Gastrocnemius medialis (tissue), 4 donors: ENCODE measurements around the gene OR10G2.

Source experiments
- POLR2A ChIP-seq, 2 donors: fragments of 450-650 bp; IDR thresholded peaks; one replicate each; pipeline ENCODE4 v1.6.1; 2017; ENCODE audit warnings: antibody characterized with exemption in 2 of 2, mild to moderate bottlenecking in 2 of 2, moderate library complexity in 2 of 2
- TF ChIP-seq, protein P1 (sequence below), 5 experiments: fragments of 450-650 bp in 3 of 5; fragments of 200-600 bp in 2 of 5; sonication (generic) in 2 of 5; IDR thresholded peaks in 4 of 5; conservative IDR thresholded peaks in 1 of 5; 1 replicate in 4 of 5; 2 replicates in 1 of 5; pipeline ENCODE4 v1.5.1; 2016 to 2019; ENCODE audit warnings: antibody characterized with exemption in 5 of 5, mild to moderate bottlenecking in 3 of 5, moderate library complexity in 3 of 5

DNA sequence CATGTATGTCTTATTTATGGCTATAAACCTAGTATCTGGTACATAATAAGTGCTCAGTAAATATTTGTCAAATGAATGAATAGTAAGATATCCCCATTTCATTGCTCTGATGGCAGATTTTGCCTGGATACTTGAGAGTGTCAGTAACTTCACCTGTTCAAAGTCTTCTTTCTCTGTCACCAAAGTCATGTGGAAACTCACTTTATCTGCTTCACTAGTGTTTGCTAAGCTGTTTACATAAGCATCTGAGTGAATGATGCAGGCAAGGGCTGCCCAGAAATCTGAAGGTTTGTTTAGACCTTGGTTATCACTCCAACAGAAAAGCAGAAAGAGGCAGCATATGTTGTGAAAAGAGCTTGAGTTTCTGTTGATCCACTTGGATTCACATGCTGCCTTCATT is 34.5 kb upstream of the OR10G2 start:
- TF ChIP-seq, protein P1, sequence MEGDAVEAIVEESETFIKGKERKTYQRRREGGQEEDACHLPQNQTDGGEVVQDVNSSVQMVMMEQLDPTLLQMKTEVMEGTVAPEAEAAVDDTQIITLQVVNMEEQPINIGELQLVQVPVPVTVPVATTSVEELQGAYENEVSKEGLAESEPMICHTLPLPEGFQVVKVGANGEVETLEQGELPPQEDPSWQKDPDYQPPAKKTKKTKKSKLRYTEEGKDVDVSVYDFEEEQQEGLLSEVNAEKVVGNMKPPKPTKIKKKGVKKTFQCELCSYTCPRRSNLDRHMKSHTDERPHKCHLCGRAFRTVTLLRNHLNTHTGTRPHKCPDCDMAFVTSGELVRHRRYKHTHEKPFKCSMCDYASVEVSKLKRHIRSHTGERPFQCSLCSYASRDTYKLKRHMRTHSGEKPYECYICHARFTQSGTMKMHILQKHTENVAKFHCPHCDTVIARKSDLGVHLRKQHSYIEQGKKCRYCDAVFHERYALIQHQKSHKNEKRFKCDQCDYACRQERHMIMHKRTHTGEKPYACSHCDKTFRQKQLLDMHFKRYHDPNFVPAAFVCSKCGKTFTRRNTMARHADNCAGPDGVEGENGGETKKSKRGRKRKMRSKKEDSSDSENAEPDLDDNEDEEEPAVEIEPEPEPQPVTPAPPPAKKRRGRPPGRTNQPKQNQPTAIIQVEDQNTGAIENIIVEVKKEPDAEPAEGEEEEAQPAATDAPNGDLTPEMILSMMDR (IDR thresholded peaks at IDR 0.05 in 4 of 5, conservative IDR thresholded peaks at IDR 0.05 in 1 of 5), result no peak
- TF ChIP-seq POLR2A (IDR thresholded peaks at IDR 0.05), result no peak
